ENCODE measurements around the gene HDLBP.

HDLBP gene

DNA sequence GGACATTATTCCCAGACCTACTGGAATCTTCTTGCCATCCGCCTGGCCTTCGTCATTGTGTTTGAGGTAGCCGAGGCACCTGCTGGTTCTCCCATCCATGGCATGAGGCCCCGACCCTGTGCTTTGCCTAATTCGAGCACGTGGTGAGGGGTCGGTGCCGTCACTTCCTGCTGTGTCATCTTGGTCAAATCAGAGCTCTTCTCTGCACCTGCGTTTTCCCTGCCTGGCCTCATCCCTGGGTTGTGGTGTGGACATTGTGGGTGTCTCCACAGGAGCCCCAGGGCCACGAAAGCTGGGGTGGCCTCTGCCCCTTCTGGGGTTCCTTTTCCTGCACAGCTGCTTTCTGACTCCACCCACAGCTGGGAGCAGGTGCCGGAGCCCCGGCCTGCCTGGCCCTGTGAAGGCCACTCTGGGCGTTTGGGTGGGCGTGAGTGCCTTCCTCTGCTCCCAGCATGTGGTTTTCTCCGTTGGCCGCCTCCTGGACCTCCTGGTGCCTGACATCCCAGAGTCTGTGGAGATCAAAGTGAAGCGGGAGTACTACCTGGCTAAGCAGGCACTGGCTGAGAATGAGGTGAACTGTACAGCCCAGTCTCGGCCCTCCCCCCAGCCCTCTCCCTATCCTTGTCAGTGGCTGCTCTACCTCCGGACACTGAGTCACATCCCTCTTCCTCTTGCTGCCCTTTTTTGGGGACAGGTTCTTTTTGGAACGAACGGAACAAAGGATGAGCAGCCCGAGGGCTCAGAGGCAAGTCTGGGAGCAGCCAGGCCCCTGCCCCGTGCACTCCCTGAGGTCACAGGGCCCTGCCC, 92.1 kb downstream of the HDLBP start:
- TF ChIP-seq MAX (IDR thresholded peaks at IDR 0.05; ENCODE audit: low read depth, low read length): 0 out of 2 replicates have a peak, but pooled peaks have one; percentile 43
- no peak for TF ChIP-seq POLR2A (IDR thresholded peaks at IDR 0.05; ENCODE audit: extremely low read depth, insufficient read length)
- TF ChIP-seq, protein P1, sequence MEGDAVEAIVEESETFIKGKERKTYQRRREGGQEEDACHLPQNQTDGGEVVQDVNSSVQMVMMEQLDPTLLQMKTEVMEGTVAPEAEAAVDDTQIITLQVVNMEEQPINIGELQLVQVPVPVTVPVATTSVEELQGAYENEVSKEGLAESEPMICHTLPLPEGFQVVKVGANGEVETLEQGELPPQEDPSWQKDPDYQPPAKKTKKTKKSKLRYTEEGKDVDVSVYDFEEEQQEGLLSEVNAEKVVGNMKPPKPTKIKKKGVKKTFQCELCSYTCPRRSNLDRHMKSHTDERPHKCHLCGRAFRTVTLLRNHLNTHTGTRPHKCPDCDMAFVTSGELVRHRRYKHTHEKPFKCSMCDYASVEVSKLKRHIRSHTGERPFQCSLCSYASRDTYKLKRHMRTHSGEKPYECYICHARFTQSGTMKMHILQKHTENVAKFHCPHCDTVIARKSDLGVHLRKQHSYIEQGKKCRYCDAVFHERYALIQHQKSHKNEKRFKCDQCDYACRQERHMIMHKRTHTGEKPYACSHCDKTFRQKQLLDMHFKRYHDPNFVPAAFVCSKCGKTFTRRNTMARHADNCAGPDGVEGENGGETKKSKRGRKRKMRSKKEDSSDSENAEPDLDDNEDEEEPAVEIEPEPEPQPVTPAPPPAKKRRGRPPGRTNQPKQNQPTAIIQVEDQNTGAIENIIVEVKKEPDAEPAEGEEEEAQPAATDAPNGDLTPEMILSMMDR (IDR thresholded peaks at IDR 0.05; ENCODE audit: low read depth, low read length): no peak
- TF ChIP-seq MYC (IDR thresholded peaks at IDR 0.05; ENCODE audit: low read depth, low read length): no peak
- no peak overlapping the region for H3K4me3 ChIP-seq (ENCODE audit: low read depth, low read length)
- DNase-seq (ENCODE audit: low read depth): peak; percentile 36

GRCh38 chr2:241219856-241220356, 95.6 kb downstream of the HDLBP start:
- TF ChIP-seq MAX (IDR thresholded peaks at IDR 0.05; ENCODE audit: low read depth, low read length) (no peak), POLR2A (IDR thresholded peaks at IDR 0.05; ENCODE audit: extremely low read depth, insufficient read length) (no peak), MYC (IDR thresholded peaks at IDR 0.05; ENCODE audit: low read depth, low read length) (no peak)
- TF ChIP-seq, protein P1 (IDR thresholded peaks at IDR 0.05; ENCODE audit: low read depth, low read length): no peak
- DNase-seq (ENCODE audit: low read depth): no peak
- H3K4me3 ChIP-seq (ENCODE audit: low read depth, low read length): no peak overlapping the region

GRCh38 chr2:241219030-241219382, 96.5 kb downstream of the HDLBP start:
- no peak for TF ChIP-seq POLR2A (IDR thresholded peaks at IDR 0.05; ENCODE audit: extremely low read depth, insufficient read length)
- TF ChIP-seq, protein P1 (IDR thresholded peaks at IDR 0.05; ENCODE audit: low read depth, low read length): peak; percentile 0
- no peak for DNase-seq (ENCODE audit: low read depth)
- H3K4me3 ChIP-seq (ENCODE audit: low read depth, low read length): peak overlapping the region; percentile 74

- peak; percentile 61 for DNase-seq (ENCODE audit: low read depth)
- peak; percentile 13; the same call in 1 of the 2 replicates for TF ChIP-seq MAX (IDR thresholded peaks at IDR 0.05; ENCODE audit: low read depth, low read length)
- no peak for TF ChIP-seq POLR2A (IDR thresholded peaks at IDR 0.05; ENCODE audit: extremely low read depth, insufficient read length)
- TF ChIP-seq MYC (IDR thresholded peaks at IDR 0.05; ENCODE audit: low read depth, low read length): no peak
- TF ChIP-seq, protein P1 (IDR thresholded peaks at IDR 0.05; ENCODE audit: low read depth, low read length): peak; percentile 2
Observed at GRCh38 chr2:241218131-241219029, 97.1 kb downstream of the HDLBP start.

GRCh38 chr2:241217320-241218031, 98.0 kb downstream of the HDLBP start:
- DNase-seq (ENCODE audit: low read depth): peak; percentile 52

More at GRCh38 chr2:241218131-241219029, 97.1 kb downstream of the HDLBP start:
- H3K4me3 ChIP-seq (ENCODE audit: low read depth, low read length): peak overlapping the region; percentile 74

More at GRCh38 chr2:241217320-241218031, 98.0 kb downstream of the HDLBP start:
- TF ChIP-seq MYC (IDR thresholded peaks at IDR 0.05; ENCODE audit: low read depth, low read length) (no peak), MAX (IDR thresholded peaks at IDR 0.05; ENCODE audit: low read depth, low read length) (no peak), POLR2A (IDR thresholded peaks at IDR 0.05; ENCODE audit: extremely low read depth, insufficient read length) (no peak)
- TF ChIP-seq, protein P1 (IDR thresholded peaks at IDR 0.05; ENCODE audit: low read depth, low read length): no peak
- no peak overlapping the region for H3K4me3 ChIP-seq (ENCODE audit: low read depth, low read length)

Measured in NB4 (cell line).